Measurements from ENCODE around the gene PHF21A.
"Not testable (repeated sequence)": the region's sequence is repeated elsewhere in the genome, so short reads cannot be mapped to it uniquely, and the experiment has no call there.

PHF21A gene

GRCh38 chr11:45919806-45920530 lies 201.3 kb downstream of the PHF21A start:
- DNase-seq, result no peak

- no peak for DNase-seq
These were observed 202.1 kb downstream of the PHF21A start for GRCh38 chr11:45918962-45919675.

- DNase-seq, result peak; percentile 79
These were observed 202.8 kb downstream of the PHF21A start for GRCh38 chr11:45918331-45918941.

- DNase-seq, result peak; percentile 99
These were observed 203.5 kb downstream of the PHF21A start, which contains the start of gene PEX16 for GRCh38 chr11:45917623-45918330. Gene PEX16, minus strand, starts transcription at chr11:45917877. Its CDS starts 66 bp downstream, at chr11:45917811.

GRCh38 chr11:45917286-45917622 lies 204.0 kb downstream of the PHF21A start:
- DNase-seq, result no peak

- DNase-seq, result no peak
These were observed 205.8 kb downstream of the PHF21A start for GRCh38 chr11:45915446-45915845.

GRCh38 chr11:45913942-45914635 lies 207.2 kb downstream of the PHF21A start:
- no peak for DNase-seq

GRCh38 chr11:45913514-45913913 lies 207.7 kb downstream of the PHF21A start:
- no peak for DNase-seq

- no peak for DNase-seq
These were observed 210.6 kb downstream of the PHF21A start for GRCh38 chr11:45910623-45911022.

GRCh38 chr11:45909594-45910475 lies 211.4 kb downstream of the PHF21A start:
- DNase-seq, result no peak

- DNase-seq, result no peak
These were observed 213.3 kb downstream of the PHF21A start for GRCh38 chr11:45907911-45908370.

- DNase-seq, result no peak
These were observed 214.2 kb downstream of the PHF21A start, which contains the start of gene FREY1 for GRCh38 chr11:45906965-45907611. Gene FREY1, minus strand, starts transcription at chr11:45907271. Its CDS starts 26 bp downstream, at chr11:45907245.

- DNase-seq, result peak; percentile 61
These were observed 215.1 kb downstream of the PHF21A start for GRCh38 chr11:45906096-45906682.

GRCh38 chr11:45905576-45905975 lies 215.7 kb downstream of the PHF21A start:
- not testable (repeated sequence) for DNase-seq

- DNase-seq, result no peak
These were observed 216.2 kb downstream of the PHF21A start for GRCh38 chr11:45905095-45905494.

GRCh38 chr11:45904309-45904915 lies 216.8 kb downstream of the PHF21A start:
- no peak for DNase-seq

- DNase-seq, result no peak
These were observed 218.5 kb downstream of the PHF21A start for GRCh38 chr11:45902452-45903380.

GRCh38 chr11:45901626-45902025 lies 219.6 kb downstream of the PHF21A start:
- no peak for DNase-seq
